Upper lobe of right lung (tissue), 1 donor: ENCODE results near the gene MDM2. TPM values are rescaled to one million over a fixed set of nuclear protein-coding genes. Genes with fewer than 3 reads are reported as not detected.

ENCODE experiments used
- ATAC-seq: fragments of 200-7000 bp; cut with Tn5 transposase; one replicate; pipeline ENCODE4 v1.9.1; 2020; ENCODE audit warnings: mild to moderate bottlenecking, moderate library complexity
- DNase-seq: peaks from one replicate; pipeline ENCODE4 v3.0.0-alpha.2; 2020
- H3K27ac ChIP-seq: fragments of 200-600 bp; one replicate; pipeline ENCODE4 v1.8.0; 2022
- H3K27me3 ChIP-seq: fragments of 200-600 bp; one replicate; pipeline ENCODE4 v1.8.0; 2022; ENCODE audit warnings: mild to moderate bottlenecking
- H3K36me3 ChIP-seq: fragments of 200-600 bp; one replicate; pipeline ENCODE4 v1.8.0; 2022
- H3K4me1 ChIP-seq: fragments of 200-600 bp; one replicate; pipeline ENCODE4 v1.8.0; 2022
- H3K4me3 ChIP-seq: fragments of 200-600 bp; one replicate; pipeline ENCODE4 v1.8.0; 2022; ENCODE audit warnings: mild to moderate bottlenecking
- H3K9me3 ChIP-seq: fragments of 200-600 bp; one replicate; pipeline ENCODE4 v1.8.0; 2022
- CTCF ChIP-seq: fragments of 200-600 bp; IDR thresholded peaks from one replicate; pipeline ENCODE4 v1.8.0; 2022; ENCODE audit warnings: antibody characterized with exemption
- intact Hi-C: fragments of 100-400 bp; cut with DNase I; formaldehyde crosslinking; loops from one replicate; pipeline ENCODE4 v1.11.0; 2022
- total RNA-seq: library from RNA; stranded (reverse); fragmentation: NEBNext Ultra II Directional; extraction: Animal tissue kit (Norgen Biotek cat#: 25700); gene quantifications from one replicate; pipeline ENCODE4 v1.2.1, GENCODE V29; 2021
- donor health status: DM: no; HTN: yes; CAD: no; lungs with severe emphysema.

Gene MDM2
- total RNA-seq, 1 donor from 2014 or later = 198 TPM

- H3K27me3 ChIP-seq = no peaks in the 10 kb centered on the region
- no peak overlapping the region for H3K4me3 ChIP-seq
- peaks cover 47% of the 10 kb centered on the region for H3K36me3 ChIP-seq
- no peak for DNase-seq
- no peak overlapping the region for H3K27ac ChIP-seq
- no peaks in the 10 kb centered on the region for H3K4me1 ChIP-seq
- no peak for TF ChIP-seq CTCF
- no peak for ATAC-seq
- no peaks in the 10 kb centered on the region for H3K9me3 ChIP-seq
- intact Hi-C loops = loop anchor here (10.0 kb wide), 1 partner anchor 210 kb away; no protein-coding TSS in a partner anchor
Observed at GRCh38 chr12:68864604-68865003, 56.6 kb downstream of the MDM2 start.

DNA sequence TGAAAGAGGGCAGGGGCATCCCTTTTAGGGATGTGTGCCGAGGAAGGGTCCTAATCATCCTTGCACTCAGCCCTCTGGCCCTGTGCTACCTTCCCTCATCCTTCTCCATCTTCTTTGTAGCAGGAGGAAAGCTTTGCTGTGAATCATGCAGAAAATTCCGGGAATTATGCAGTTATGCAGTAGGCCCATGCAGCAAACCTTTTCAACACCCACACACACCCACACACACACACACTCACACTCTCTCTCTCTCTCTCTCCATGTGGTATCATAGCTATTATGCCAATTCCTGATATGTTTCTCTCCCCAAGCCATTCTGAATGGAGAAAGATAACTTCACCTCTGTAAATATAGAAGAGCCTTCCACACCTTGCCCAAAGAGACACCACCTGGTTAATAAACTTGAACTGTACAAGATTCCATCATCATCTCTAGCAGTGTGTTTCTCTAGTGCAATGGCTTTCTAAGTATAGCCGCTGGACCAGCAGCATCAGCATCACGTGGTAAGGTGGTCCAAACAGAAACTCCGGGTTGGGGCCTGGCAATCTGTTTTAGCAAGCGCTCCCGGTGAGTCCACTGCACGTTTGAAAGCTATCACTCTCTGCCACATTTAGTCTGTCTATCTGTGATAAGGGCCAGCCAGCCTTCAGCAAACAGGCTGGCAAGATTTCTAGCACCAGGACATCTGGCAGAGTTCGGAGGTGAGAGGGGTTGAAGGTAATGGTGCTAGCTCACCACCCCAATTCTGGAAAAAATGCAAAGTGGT lies 57.6 kb downstream of the MDM2 start:
- no peak overlapping the region for H3K4me3 ChIP-seq
- TF ChIP-seq CTCF = no peak
- intact Hi-C loops = loop anchor here (10.0 kb wide), 1 partner anchor 209 kb away; no protein-coding TSS in a partner anchor

GRCh38 chr12:68866950-68867349 lies 59.0 kb downstream of the MDM2 start:
- no peaks in the 10 kb centered on the region for H3K4me1 ChIP-seq
- H3K4me3 ChIP-seq = no peak overlapping the region
- H3K27ac ChIP-seq = no peak overlapping the region
- intact Hi-C loops = loop anchor here (10.0 kb wide), 1 partner anchor 208 kb away; no protein-coding TSS in a partner anchor
- no peak for TF ChIP-seq CTCF
- DNase-seq (no peak), ATAC-seq (no peak)
- no peaks in the 10 kb centered on the region for H3K27me3 ChIP-seq
- no peaks in the 10 kb centered on the region for H3K9me3 ChIP-seq
- peaks cover 70% of the 10 kb centered on the region for H3K36me3 ChIP-seq

More for the DNA sequence above, 57.6 kb downstream of the MDM2 start:
- Histone ChIP-seq H3K27ac (no peak overlapping the region), H3K27me3 (no peaks in the 10 kb centered on the region), H3K9me3 (no peaks in the 10 kb centered on the region), H3K4me1 (no peaks in the 10 kb centered on the region), H3K36me3 (peaks cover 57% of the 10 kb centered on the region)
- ATAC-seq = no peak
- DNase-seq = no peak

GRCh38 chr12:68867606-68868005 lies 59.6 kb downstream of the MDM2 start:
- Histone ChIP-seq H3K4me1 (no peaks in the 10 kb centered on the region), H3K4me3 (no peak overlapping the region), H3K36me3 (peaks cover 70% of the 10 kb centered on the region), H3K27me3 (no peaks in the 10 kb centered on the region), H3K9me3 (no peaks in the 10 kb centered on the region), H3K27ac (no peak overlapping the region)
- DNase-seq (no peak), ATAC-seq (no peak)
- TF ChIP-seq CTCF = no peak
- intact Hi-C loops = loop anchor here (10.0 kb wide), 1 partner anchor 207 kb away; no protein-coding TSS in a partner anchor

GRCh38 chr12:68868043-68868790 lies 60.2 kb downstream of the MDM2 start:
- Histone ChIP-seq H3K27ac (no peak overlapping the region), H3K36me3 (peaks cover 70% of the 10 kb centered on the region), H3K4me3 (no peak overlapping the region), H3K4me1 (no peaks in the 10 kb centered on the region), H3K9me3 (no peaks in the 10 kb centered on the region), H3K27me3 (no peaks in the 10 kb centered on the region)
- no peak for ATAC-seq
- no peak for TF ChIP-seq CTCF
- intact Hi-C loops = loop anchor here (10.0 kb wide), 1 partner anchor 207 kb away; no protein-coding TSS in a partner anchor
- DNase-seq = no peak
